ENCODE results near the gene KCTD15. TPM values are rescaled to one million over a fixed set of nuclear protein-coding genes. Genes with fewer than 3 reads are reported as not detected.

Gene KCTD15
- total and polyA plus RNA-seq, 10 of the 15 experiments (the other 5 are each of a cell fraction or from before 2014, with no cell fraction given): not detected

- SMC1A ChIA-PET (ENCODE audit: uncharacterized antibody, unreplicated experiment): no interaction called here
- in situ Hi-C loops (cut with MboI): no loop called here
- Histone ChIP-seq H3K9me3 (replicated peaks; ENCODE audit: control insufficient read depth, insufficient read depth, low read length) (no peaks in the 10 kb centered on the region), H3K79me2 (ENCODE audit: control insufficient read depth, insufficient read depth, low read length) (no peaks in the 10 kb centered on the region), H3K4me2 (ENCODE audit: control insufficient read depth, insufficient read depth) (no peak overlapping the region), H3K27ac (ENCODE audit: control insufficient read depth, insufficient read depth) (no peak overlapping the region), H4K20me1 (ENCODE audit: control insufficient read depth, insufficient read depth) (no peaks in the 10 kb centered on the region), H3K4me1 (ENCODE audit: control insufficient read depth, insufficient read depth, low read length) (no peaks in the 10 kb centered on the region), H3K4me3 (no peak overlapping the region), H3K9ac (ENCODE audit: control insufficient read depth, insufficient read depth, low read length) (no peak overlapping the region), H3K27me3 (replicated peaks in 1 of 2; ENCODE audit: control insufficient read depth in 2 of 2, insufficient read depth in 2 of 2, low read length in 1 of 2) (peaks cover 0 to 3% of the 10 kb centered on the region in 2 experiments; a peak in 2 of 4 replicates), H3K36me3 (ENCODE audit: control insufficient read depth in 2 of 2, insufficient read depth in 2 of 2, low read length in 1 of 2) (no peaks in the 10 kb centered on the region), H2AFZ (ENCODE audit: control insufficient read depth, low read depth, low read length) (no peak overlapping the region)
- no peak for ATAC-seq
- RAD21 ChIA-PET (ENCODE audit: unreplicated experiment): no interaction called here
- FAIRE-seq: no peak
- intact Hi-C loops (cut with micrococcal nuclease; ENCODE audit: unreplicated experiment): no loop called here
- CTCF ChIA-PET: no interaction called here
- WGBS (ENCODE audit: insufficient coverage, insufficient replicate concordance, low lambda C conversion rate, missing lambda C conversion rate): 28% methylated on average over 10 of the region's 10 CpGs
- POLR2A ChIA-PET: no interaction called here
- BruUV-seq (replicated peaks): no TSS peak
- TF ChIP-seq ZNF217 (IDR thresholded peaks at IDR 0.05) (no peak), RAD51 (IDR thresholded peaks at IDR 0.05) (no peak), TBL1XR1 (IDR thresholded peaks at IDR 0.05; ENCODE audit: low read depth, low read length) (no peak), SREBF2 (IDR thresholded peaks at IDR 0.05; ENCODE audit: low read length) (no peak), ZNF24 (IDR thresholded peaks at IDR 0.05) (no peak), SUPT20H (IDR thresholded peaks at IDR 0.05; ENCODE audit: borderline replicate concordance, control insufficient read depth, low read depth, low read length) (no peak)
- DNase-seq (ENCODE audit: low read depth, low spot score): no peak
Measured at GRCh38 chr19:33802001-33802400, 5.3 kb downstream of the KCTD15 start.

GRCh38 chr19:33802801-33803200 is 6.1 kb downstream of the KCTD15 start:
- Histone ChIP-seq H4K20me1 (ENCODE audit: control insufficient read depth, insufficient read depth) (no peaks in the 10 kb centered on the region), H2AFZ (ENCODE audit: control insufficient read depth, low read depth, low read length) (no peak overlapping the region), H3K9me3 (replicated peaks; ENCODE audit: control insufficient read depth, insufficient read depth, low read length) (no peaks in the 10 kb centered on the region), H3K27me3 (replicated peaks in 1 of 2; ENCODE audit: control insufficient read depth in 2 of 2, insufficient read depth in 2 of 2, low read length in 1 of 2) (peaks cover 0 to 3% of the 10 kb centered on the region in 2 experiments; a peak in 2 of 4 replicates), H3K9ac (ENCODE audit: control insufficient read depth, insufficient read depth, low read length) (no peak overlapping the region), H3K4me3 (no peak overlapping the region), H3K79me2 (ENCODE audit: control insufficient read depth, insufficient read depth, low read length) (no peaks in the 10 kb centered on the region), H3K36me3 (ENCODE audit: control insufficient read depth in 2 of 2, insufficient read depth in 2 of 2, low read length in 1 of 2) (no peaks in the 10 kb centered on the region), H3K4me2 (ENCODE audit: control insufficient read depth, insufficient read depth) (no peak overlapping the region), H3K27ac (ENCODE audit: control insufficient read depth, insufficient read depth) (no peak overlapping the region), H3K4me1 (ENCODE audit: control insufficient read depth, insufficient read depth, low read length) (no peaks in the 10 kb centered on the region)
- in situ Hi-C loops (cut with MboI) (no loop called here), intact Hi-C loops (cut with micrococcal nuclease; ENCODE audit: unreplicated experiment) (no loop called here)
- 0% methylated on average over 1 of the region's 1 CpG for WGBS (ENCODE audit: insufficient coverage, insufficient replicate concordance, low lambda C conversion rate, missing lambda C conversion rate)
- CTCF ChIA-PET: no interaction called here
- no peak for TF ChIP-seq POLR2AphosphoS5 (IDR thresholded peaks at IDR 0.05; ENCODE audit: low read length)
- TF ChIP-seq RUNX3 (IDR thresholded peaks at IDR 0.05; ENCODE audit: low read length): no peak
- TF ChIP-seq TCF7 (IDR thresholded peaks at IDR 0.05; ENCODE audit: borderline replicate concordance): no peak
- no peak for TF ChIP-seq SIN3A (IDR thresholded peaks at IDR 0.05; ENCODE audit: low read depth, low read length)
- TF ChIP-seq GABPA (IDR thresholded peaks at IDR 0.05; ENCODE audit: low read depth): no peak
- TF ChIP-seq TCF3 (IDR thresholded peaks at IDR 0.05; ENCODE audit: borderline replicate concordance, insufficient read depth, low read depth, low read length): no peak
- no peak for TF ChIP-seq ATF2 (IDR thresholded peaks at IDR 0.05; ENCODE audit: low read length)
- FAIRE-seq (no peak), DNase-seq (ENCODE audit: low read depth, low spot score) (no peak), ATAC-seq (no peak)
- SMC1A ChIA-PET (ENCODE audit: uncharacterized antibody, unreplicated experiment): no interaction called here
- RAD21 ChIA-PET (ENCODE audit: unreplicated experiment): no interaction called here
- POLR2A ChIA-PET: no interaction called here
- no TSS peak for BruUV-seq (replicated peaks)

All from GM12878 (cell line).